GM13976 (cell line): ENCODE results near the gene SLC4A5.

Experiments used
- DNase-seq: peaks from one replicate; pipeline ENCODE4 v3.0.0; 2012; ENCODE audit warnings: low spot score
- in situ Hi-C: fragments of 300-500 bp; cut with MboI; formaldehyde crosslinking; loops from one replicate; pipeline ENCODE4 v1.12.0; 2022; ENCODE audit warnings: low sequenced_read_pairs, mixed read lengths, inconsistent platforms; ENCODE audit not compliant: unreplicated experiment
- TF ChIP-seq, protein P1 (sequence below): IDR thresholded peaks from 2 replicates; pipeline ENCODE4 v1.5.1; 2012; ENCODE audit warnings: borderline replicate concordance, mild to moderate bottlenecking; ENCODE audit not compliant: insufficient read depth; ENCODE audit errors: extremely low read depth, missing control alignments, control extremely low read depth

SLC4A5 gene

GRCh38 chr2:74252862-74253261, 90.4 kb downstream of the SLC4A5 start:
- in situ Hi-C loops, result loop anchor here (5.0 kb wide), 1 partner anchor 84 kb away; no protein-coding TSS in a partner anchor
- TF ChIP-seq, protein P1, sequence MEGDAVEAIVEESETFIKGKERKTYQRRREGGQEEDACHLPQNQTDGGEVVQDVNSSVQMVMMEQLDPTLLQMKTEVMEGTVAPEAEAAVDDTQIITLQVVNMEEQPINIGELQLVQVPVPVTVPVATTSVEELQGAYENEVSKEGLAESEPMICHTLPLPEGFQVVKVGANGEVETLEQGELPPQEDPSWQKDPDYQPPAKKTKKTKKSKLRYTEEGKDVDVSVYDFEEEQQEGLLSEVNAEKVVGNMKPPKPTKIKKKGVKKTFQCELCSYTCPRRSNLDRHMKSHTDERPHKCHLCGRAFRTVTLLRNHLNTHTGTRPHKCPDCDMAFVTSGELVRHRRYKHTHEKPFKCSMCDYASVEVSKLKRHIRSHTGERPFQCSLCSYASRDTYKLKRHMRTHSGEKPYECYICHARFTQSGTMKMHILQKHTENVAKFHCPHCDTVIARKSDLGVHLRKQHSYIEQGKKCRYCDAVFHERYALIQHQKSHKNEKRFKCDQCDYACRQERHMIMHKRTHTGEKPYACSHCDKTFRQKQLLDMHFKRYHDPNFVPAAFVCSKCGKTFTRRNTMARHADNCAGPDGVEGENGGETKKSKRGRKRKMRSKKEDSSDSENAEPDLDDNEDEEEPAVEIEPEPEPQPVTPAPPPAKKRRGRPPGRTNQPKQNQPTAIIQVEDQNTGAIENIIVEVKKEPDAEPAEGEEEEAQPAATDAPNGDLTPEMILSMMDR, result no peak
- no peak for DNase-seq

DNA sequence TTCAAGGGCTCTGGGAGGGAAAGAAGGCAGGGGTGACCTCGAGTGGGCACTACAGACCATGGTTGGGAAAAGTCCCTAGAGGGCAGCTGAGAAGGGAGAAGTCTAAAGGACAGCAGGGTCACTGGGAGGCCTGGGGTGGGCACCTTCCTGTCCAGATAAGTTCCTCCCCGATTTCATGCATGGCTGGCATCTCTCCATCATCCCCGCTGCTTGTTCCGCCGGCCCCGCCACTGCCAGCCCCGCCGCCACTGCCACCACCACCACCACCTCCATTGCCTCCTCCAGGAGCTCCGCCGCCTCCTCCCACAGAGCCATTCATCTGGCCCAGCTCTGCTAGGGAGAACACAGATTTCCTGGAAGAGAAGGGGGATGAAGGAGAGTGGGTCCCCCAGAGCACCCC, 91.2 kb downstream of the SLC4A5 start:
- TF ChIP-seq, protein P1, result no peak
- DNase-seq, result no peak
- in situ Hi-C loops, result loop anchor here (5.0 kb wide), 1 partner anchor 85 kb away; no protein-coding TSS in a partner anchor

- TF ChIP-seq, protein P1, result peak; percentile 65
- in situ Hi-C loops, result loop anchor here (5.0 kb wide), 1 partner anchor 87 kb away; no protein-coding TSS in a partner anchor
- peak; percentile 82 for DNase-seq
These were observed 93.0 kb downstream of the SLC4A5 start for GRCh38 chr2:74250189-74250631.

- no peak for DNase-seq
- TF ChIP-seq, protein P1, result no peak
- in situ Hi-C loops, result loop anchor here (5.0 kb wide), 1 partner anchor 88 kb away; no protein-coding TSS in a partner anchor
These were observed 93.7 kb downstream of the SLC4A5 start for GRCh38 chr2:74249406-74250122.

GRCh38 chr2:74246496-74247195, 96.6 kb downstream of the SLC4A5 start:
- in situ Hi-C loops, result no loop called here
- TF ChIP-seq, protein P1, result no peak
- DNase-seq, result no peak

DNA sequence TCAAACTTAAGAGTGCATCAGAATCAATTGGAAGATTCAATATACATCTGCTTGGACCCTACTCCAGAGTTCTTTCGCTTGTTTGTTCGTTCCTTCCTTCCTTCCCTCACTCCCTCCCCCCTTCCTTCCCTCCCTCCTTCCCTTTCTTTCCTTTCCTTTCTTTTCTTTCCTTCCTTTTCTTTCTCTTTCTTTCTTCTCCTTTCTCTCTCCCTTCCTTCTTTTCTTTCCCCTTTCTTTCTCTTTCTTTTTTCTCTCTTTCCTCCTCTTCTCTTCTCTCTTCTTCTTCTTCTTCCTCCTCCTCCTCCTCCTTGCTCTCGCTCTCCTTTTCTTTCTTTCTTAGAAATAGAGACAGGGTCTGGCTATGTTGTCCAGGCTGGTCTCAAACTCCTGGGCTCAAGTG, 98.9 kb downstream of the SLC4A5 start:
- TF ChIP-seq, protein P1, result no peak
- no peak for DNase-seq
- in situ Hi-C loops, result no loop called here
